ENCODE measurements around the gene NAPB. TPM values are rescaled to one million over a fixed set of nuclear protein-coding genes. Genes with fewer than 3 reads are reported as not detected.

NAPB gene
- total RNA-seq, 4 donors from 2014 or later: 7.4 to 13.9 (median 11.9) TPM

DNA sequence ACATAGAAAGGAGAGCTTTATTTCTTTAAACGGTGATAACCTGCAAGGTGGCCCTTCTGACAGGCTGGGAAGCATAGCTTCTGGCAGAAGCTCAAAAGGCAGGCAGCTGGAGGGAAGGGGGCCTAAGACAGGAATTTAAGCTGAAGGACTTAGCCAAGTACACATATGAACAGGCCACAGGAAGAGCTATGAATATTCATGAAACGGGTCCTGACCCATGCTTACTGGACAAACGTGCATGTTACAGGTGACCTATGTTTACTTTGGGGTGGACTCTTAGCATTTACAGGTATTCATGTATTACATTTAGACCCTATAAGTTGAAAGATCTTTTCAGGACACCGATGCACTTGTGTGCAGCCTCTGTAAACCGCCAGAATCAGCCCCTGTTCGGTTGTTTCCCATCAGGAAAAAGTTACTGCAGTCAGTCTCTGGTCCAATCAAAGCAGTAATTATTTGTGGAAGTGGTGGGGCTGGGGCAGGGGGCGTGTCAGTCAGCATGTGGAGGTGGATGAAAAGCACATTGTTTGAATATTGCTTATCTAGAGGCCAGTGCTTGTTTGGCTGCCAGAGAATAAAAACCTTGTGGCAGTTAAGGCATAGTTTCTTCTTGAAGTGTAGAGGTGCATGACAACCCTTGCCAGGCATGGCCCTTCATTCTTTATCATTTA lies 62.2 kb downstream of the NAPB start:
- H3K4me3 ChIP-seq: no peak overlapping the region
- no peak for TF ChIP-seq POLR2A (IDR thresholded peaks at IDR 0.05)
- TF ChIP-seq, protein P1, sequence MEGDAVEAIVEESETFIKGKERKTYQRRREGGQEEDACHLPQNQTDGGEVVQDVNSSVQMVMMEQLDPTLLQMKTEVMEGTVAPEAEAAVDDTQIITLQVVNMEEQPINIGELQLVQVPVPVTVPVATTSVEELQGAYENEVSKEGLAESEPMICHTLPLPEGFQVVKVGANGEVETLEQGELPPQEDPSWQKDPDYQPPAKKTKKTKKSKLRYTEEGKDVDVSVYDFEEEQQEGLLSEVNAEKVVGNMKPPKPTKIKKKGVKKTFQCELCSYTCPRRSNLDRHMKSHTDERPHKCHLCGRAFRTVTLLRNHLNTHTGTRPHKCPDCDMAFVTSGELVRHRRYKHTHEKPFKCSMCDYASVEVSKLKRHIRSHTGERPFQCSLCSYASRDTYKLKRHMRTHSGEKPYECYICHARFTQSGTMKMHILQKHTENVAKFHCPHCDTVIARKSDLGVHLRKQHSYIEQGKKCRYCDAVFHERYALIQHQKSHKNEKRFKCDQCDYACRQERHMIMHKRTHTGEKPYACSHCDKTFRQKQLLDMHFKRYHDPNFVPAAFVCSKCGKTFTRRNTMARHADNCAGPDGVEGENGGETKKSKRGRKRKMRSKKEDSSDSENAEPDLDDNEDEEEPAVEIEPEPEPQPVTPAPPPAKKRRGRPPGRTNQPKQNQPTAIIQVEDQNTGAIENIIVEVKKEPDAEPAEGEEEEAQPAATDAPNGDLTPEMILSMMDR (IDR thresholded peaks at IDR 0.05): no peak
- peaks cover 0 to 14% (median 0%) of the 10 kb centered on the region in 3 donors for H3K36me3 ChIP-seq
- H3K9me3 ChIP-seq: no peaks in the 10 kb centered on the region
- no peak for DNase-seq
- peaks cover 0 to 28% (median 10%) of the 10 kb centered on the region in 4 donors for H3K4me1 ChIP-seq
- H3K27me3 ChIP-seq: no peaks in the 10 kb centered on the region
- peak overlapping the region; percentile 93 to 96 (median 94) for H3K27ac ChIP-seq

DNA sequence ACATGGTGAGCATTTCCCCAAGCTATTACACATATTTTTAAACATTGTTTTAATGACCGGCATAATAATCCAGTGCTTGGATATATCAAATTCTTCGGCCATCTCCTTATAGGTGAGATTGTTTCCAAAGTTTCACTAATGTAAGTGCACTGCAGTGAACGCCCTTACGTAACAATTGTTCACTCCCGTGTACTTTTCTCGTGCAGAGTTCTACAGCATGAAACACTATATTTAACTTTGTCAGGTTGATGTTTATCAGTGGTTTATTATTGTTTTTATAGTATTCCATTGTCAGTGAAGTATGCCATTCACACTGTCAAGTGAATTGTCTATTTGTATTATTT lies 62.8 kb downstream of the NAPB start:
- Histone ChIP-seq H3K36me3 (peaks cover 0 to 16% (median 0%) of the 10 kb centered on the region in 3 donors), H3K27ac (peak overlapping the region; percentile 93 to 96 (median 94)), H3K27me3 (no peaks in the 10 kb centered on the region), H3K4me1 (peaks cover 0 to 27% (median 10%) of the 10 kb centered on the region in 4 donors), H3K4me3 (peak overlapping the region; percentile 60 to 79 (median 66)), H3K9me3 (no peaks in the 10 kb centered on the region)
- no peak for DNase-seq
- TF ChIP-seq, protein P1 (IDR thresholded peaks at IDR 0.05): no peak
- no peak for TF ChIP-seq POLR2A (IDR thresholded peaks at IDR 0.05)

DNA sequence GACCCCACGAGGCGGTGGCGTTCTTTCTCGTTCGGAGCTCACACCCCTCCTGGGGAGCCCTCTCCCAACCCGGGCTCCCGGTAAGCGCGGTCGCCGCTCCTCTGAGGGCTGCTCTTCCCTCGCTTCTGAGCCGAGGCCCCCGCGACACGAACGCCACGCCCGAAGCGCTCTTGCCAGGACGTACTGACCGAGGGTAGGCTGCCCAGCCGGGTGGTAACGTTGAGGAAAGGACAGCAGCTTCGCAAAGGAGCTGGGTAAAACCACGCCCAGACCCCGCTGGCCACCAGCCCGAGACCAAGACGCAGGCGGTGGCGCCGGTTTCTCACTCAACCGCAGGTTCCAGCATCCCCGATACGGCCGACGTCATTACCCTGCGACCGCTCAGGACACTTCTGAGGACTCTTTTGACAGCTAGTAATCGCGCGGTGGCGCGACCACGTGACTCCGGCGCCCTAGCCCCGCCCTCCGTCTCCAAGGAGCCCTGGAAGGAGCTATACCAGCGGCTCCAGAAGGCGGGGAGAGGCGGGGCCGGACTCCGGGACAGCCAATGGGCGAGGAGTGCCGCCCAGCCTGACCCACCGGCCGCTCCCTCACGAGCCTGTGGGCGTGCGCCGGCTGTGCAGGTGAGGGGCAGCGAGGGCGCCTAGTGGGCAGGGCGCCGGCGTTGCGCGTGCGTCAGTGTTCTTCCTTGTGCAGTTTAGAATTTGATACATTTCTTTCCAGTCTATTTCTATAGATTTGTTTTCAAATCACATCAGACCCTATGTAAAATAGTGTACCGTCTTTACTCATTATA lies 63.3 kb downstream of the NAPB start:
- Histone ChIP-seq H3K9me3 (no peaks in the 10 kb centered on the region), H3K4me1 (peaks cover 0 to 22% (median 6%) of the 10 kb centered on the region in 4 donors), H3K36me3 (peaks cover 0 to 16% (median 0%) of the 10 kb centered on the region in 3 donors), H3K27me3 (no peaks in the 10 kb centered on the region), H3K4me3 (peak overlapping the region; percentile 60 to 79 (median 66)), H3K27ac (peak overlapping the region; percentile 93 to 96 (median 94))
- peak; percentile 51 to 80 for TF ChIP-seq POLR2A (IDR thresholded peaks at IDR 0.05)
- TF ChIP-seq, protein P1 (IDR thresholded peaks at IDR 0.05): peak in 4 of 6 experiments; percentile 4 to 14 (median 9)
- peak; percentile 100 for DNase-seq

DNA sequence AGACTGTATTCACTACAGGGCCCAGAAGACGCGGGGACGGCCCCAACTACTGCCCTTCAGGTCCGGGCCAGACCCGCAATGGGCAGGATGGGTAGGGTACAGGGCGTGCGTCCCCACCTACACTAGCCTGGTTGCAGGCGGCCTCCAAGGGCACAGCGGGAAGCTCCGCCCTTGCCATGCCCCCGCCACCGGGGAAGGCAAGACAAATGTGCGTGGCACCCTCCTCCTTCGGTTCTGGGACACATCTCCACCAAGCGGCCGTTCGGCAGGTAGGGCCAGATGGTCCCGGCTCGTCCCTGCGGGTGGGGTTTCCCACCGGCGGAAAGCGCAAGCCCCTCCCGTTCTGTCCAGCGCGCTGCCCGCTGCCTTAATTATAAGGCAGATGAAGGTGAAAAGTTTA lies 65.1 kb downstream of the NAPB start:
- DNase-seq: no peak
- no peaks in the 10 kb centered on the region for H3K27me3 ChIP-seq
- H3K27ac ChIP-seq: no peak overlapping the region
- no peaks in the 10 kb centered on the region for H3K9me3 ChIP-seq
- H3K4me3 ChIP-seq: no peak overlapping the region
- TF ChIP-seq, protein P1 (IDR thresholded peaks at IDR 0.05): no peak
- TF ChIP-seq POLR2A (IDR thresholded peaks at IDR 0.05): no peak
- H3K4me1 ChIP-seq: peaks cover 0 to 30% (median 6%) of the 10 kb centered on the region in 4 donors
- peaks cover 0 to 16% (median 0%) of the 10 kb centered on the region in 3 donors for H3K36me3 ChIP-seq

DNA sequence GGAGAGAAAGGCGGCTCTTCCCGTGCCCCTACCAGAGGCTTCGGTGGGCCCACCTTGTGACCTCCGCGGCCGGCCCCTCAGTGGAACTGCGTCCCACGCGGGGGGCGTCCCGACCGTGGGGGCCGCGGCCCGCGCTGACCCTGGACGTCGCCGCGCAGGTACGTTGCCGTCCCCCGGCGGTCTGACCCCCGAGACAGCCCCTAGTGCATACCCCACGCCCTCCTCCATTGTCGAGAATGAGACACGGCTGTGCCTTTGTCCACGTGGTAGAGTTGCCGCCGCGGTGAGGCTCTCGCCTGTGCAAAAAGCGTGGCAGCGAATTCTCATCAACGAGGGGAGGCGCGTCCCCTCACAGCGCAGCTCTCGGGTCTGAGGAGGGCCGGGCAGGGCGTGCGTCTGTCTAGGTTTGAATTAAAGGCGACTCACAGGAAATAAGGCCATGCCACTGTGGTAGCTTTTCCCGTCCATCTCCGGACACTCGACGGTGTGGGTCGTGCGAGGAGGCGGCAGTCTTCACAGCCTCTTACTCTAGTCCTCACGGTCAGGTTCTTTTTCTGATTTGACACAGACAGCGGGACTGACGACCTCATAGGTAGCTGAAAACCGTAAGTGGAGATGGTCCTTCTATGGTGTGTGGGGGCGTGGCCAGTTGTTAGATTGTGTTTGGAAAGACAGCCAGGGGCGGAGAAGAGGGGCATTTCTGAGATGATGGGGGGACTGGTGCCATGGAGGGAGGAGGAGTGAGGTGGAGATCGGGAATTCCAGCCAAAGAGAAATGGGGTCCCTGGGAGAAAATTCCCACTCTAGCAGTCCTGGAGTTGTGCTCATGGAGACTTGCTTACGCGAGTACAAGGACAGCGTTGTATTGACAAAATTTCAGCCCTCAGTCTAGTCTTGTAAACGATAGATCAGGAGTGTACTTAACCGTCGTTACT lies 70.1 kb downstream of the NAPB start:
- Histone ChIP-seq H3K9me3 (no peaks in the 10 kb centered on the region), H3K4me1 (peaks cover 0 to 18% (median 9%) of the 10 kb centered on the region in 4 donors), H3K27ac (peak overlapping the region; percentile 90 to 98 (median 95)), H3K27me3 (no peaks in the 10 kb centered on the region), H3K36me3 (peaks cover 0 to 16% (median 0%) of the 10 kb centered on the region in 3 donors), H3K4me3 (peak overlapping the region; percentile 69 to 96 (median 86))
- peak; percentile 68 to 83 (median 78) for DNase-seq
- TF ChIP-seq POLR2A (IDR thresholded peaks at IDR 0.05): no peak
- TF ChIP-seq, protein P1 (IDR thresholded peaks at IDR 0.05): no peak
